ENCODE results near the gene ZNF460.

DNA sequence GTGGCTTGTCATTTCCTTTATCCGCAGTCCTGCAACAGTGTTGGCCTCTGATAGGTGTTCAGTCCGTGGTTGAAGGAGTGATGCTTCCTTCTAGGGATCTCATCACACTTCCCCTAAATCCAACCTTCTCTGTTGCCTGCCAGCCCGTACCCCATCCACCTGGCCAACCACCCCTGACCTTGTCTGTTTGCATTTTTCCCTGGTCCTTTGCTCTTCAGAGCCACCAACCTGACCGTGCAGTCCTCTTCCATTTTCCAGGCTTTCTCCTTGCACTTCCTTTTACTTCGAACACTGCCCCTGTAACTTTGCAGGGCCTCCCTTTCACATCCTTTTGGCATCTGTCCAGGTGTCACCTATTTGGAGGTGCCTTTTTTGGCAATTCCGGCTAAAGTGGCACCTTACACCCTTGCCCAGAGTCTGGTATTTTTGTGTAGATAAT lies 696 bp downstream of the ZNF460 start:
- TF ChIP-seq, protein P1, sequence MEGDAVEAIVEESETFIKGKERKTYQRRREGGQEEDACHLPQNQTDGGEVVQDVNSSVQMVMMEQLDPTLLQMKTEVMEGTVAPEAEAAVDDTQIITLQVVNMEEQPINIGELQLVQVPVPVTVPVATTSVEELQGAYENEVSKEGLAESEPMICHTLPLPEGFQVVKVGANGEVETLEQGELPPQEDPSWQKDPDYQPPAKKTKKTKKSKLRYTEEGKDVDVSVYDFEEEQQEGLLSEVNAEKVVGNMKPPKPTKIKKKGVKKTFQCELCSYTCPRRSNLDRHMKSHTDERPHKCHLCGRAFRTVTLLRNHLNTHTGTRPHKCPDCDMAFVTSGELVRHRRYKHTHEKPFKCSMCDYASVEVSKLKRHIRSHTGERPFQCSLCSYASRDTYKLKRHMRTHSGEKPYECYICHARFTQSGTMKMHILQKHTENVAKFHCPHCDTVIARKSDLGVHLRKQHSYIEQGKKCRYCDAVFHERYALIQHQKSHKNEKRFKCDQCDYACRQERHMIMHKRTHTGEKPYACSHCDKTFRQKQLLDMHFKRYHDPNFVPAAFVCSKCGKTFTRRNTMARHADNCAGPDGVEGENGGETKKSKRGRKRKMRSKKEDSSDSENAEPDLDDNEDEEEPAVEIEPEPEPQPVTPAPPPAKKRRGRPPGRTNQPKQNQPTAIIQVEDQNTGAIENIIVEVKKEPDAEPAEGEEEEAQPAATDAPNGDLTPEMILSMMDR (IDR thresholded peaks at IDR 0.05; ENCODE audit: insufficient read depth, low read length, poor library complexity, severe bottlenecking): no peak
- no peak for TF ChIP-seq EZH2phosphoT487 (conservative IDR thresholded peaks at IDR 0.05; ENCODE audit: low read length)
